ENCODE results near the gene SPRR4. TPM values are rescaled to one million over a fixed set of nuclear protein-coding genes. Genes with fewer than 3 reads are reported as not detected.

SPRR4 gene
- total RNA-seq, 1 donor, result not detected

GRCh38 chr1:152941037-152941711 is 29.3 kb upstream of the SPRR4 start:
- no peak overlapping the region for H3K4me3 ChIP-seq (ENCODE audit: low read depth, low read length)
- TF ChIP-seq CTCF (IDR thresholded peaks at IDR 0.05; ENCODE audit: insufficient read depth, low read depth, low read length), result no peak
- no peak for DNase-seq (ENCODE audit: low read depth)

GRCh38 chr1:152942161-152942560 is 28.3 kb upstream of the SPRR4 start:
- H3K4me3 ChIP-seq (ENCODE audit: low read depth, low read length), result no peak overlapping the region
- TF ChIP-seq CTCF (IDR thresholded peaks at IDR 0.05; ENCODE audit: insufficient read depth, low read depth, low read length), result no peak
- DNase-seq (ENCODE audit: low read depth), result no peak

GRCh38 chr1:152946248-152946647 is 24.2 kb upstream of the SPRR4 start:
- DNase-seq (ENCODE audit: low read depth), result no peak
- no peak for TF ChIP-seq CTCF (IDR thresholded peaks at IDR 0.05; ENCODE audit: insufficient read depth, low read depth, low read length)
- H3K4me3 ChIP-seq (ENCODE audit: low read depth, low read length), result no peak overlapping the region

DNA sequence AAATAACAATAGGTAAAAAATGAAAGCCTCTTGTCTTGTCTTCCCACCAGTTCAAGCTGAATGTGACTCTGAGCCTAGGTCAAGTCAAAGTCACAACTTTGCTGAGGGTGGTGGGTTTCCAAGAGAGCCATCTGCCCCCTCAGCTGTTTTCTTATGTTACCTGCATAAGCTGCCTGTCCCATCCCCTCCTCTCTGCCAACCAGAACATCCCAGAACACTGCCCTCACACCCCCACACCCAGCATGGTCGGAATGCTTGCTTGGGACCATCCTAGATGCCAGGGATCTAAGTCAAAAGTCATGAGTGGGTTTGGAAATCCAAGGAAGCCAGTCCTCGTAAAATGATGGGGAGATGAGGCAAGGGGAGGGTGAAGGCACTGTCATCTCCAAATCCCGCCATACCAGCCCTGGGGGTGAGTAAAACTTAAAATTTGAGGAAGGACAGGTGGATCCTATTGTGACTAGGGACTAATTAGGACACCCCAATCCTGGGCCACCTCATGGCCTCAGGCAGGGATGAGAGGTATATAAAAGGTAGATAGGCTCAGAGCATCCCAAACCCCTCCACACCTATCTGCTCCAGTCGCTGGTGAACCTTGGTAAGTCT is 23.7 kb upstream of the SPRR4 start, which contains the start of gene SPRR5:
Gene SPRR5, plus strand, starts transcription at position 556 of the 606 bp plus-strand sequence. CDS start 1,349 bp downstream, outside the sequence.
- H3K4me3 ChIP-seq (ENCODE audit: low read depth, low read length), result no peak within 1 kb of the TSS
- no peak for DNase-seq (ENCODE audit: low read depth)
- no peak for TF ChIP-seq CTCF (IDR thresholded peaks at IDR 0.05; ENCODE audit: insufficient read depth, low read depth, low read length)

- no peak for DNase-seq (ENCODE audit: low read depth)
- no peak for TF ChIP-seq CTCF (IDR thresholded peaks at IDR 0.05; ENCODE audit: insufficient read depth, low read depth, low read length)
- no peak overlapping the region for H3K4me3 ChIP-seq (ENCODE audit: low read depth, low read length)
Measured at GRCh38 chr1:152951711-152952110, 18.7 kb upstream of the SPRR4 start.

DNA sequence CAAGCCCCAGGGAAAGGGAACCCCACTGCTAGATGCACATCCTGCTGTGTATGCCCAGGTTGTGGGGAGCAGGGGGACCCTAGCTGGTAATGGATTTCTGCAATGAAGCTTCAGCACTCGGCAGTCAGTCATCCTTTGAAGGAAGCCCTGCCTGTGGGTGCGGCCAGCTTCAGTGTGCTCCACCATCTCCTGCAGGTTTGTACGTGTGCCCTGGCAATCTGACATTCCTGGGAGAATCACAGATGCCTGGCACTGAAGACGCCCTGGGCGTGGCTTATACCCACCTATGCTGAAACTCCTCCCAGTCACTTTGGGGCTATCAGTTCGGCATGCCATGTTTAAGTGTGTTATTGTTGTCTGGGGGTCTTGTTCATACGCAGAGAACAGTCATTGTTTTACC is 16.7 kb upstream of the SPRR4 start:
- H3K4me3 ChIP-seq (ENCODE audit: low read depth, low read length), result no peak overlapping the region
- DNase-seq (ENCODE audit: low read depth), result no peak
- TF ChIP-seq CTCF (IDR thresholded peaks at IDR 0.05; ENCODE audit: insufficient read depth, low read depth, low read length), result no peak
